ENCODE data around the gene GLIS1. TPM values are rescaled to one million over a fixed set of nuclear protein-coding genes. Genes with fewer than 3 reads are reported as not detected.

GLIS1 gene
- polyA plus RNA-seq (2013, experiment 1 of 4), result not detected
- not detected for polyA plus RNA-seq (2013, experiment 2 of 4)
- polyA plus RNA-seq (2013, experiment 3 of 4), result 0.27 TPM
- polyA plus RNA-seq (2013, experiment 4 of 4), result 0.20 TPM

- H3K36me3 ChIP-seq (ENCODE audit: control insufficient read depth, insufficient read depth, low read length), result no peaks in the 10 kb centered on the region
- WGBS, 2 experiments, result 0 to 1% methylated on average over 73 of the region's 73 CpGs
- H3K27ac ChIP-seq (ENCODE audit: insufficient read depth, low read depth, low read length, poor library complexity, severe bottlenecking), result no peak within 1 kb of the TSS
- peaks cover 8% of the 10 kb centered on the region for H3K4me1 ChIP-seq (ENCODE audit: control insufficient read depth, insufficient read depth, low read length)
- no peaks in the 10 kb centered on the region for H3K9me3 ChIP-seq (ENCODE audit: control insufficient read depth, low read length)
- peak within 1 kb of the TSS; percentile 37 for H3K4me3 ChIP-seq (ENCODE audit: insufficient read depth, low read depth, low read length)
- H3K27me3 ChIP-seq (ENCODE audit: control insufficient read depth, insufficient read depth, low read length, poor library complexity, severe bottlenecking), result peaks cover 73% of the 10 kb centered on the region
These were observed at the start of gene GLIS1 for GRCh38 chr1:53739109-53739681. Gene GLIS1 (minus strand): TSS chr1:53739164. CDS start chr1:53738064, 1,100 bp downstream.

- Histone ChIP-seq H3K4me3 (ENCODE audit: insufficient read depth, low read depth, low read length) (no peak overlapping the region), H3K27me3 (ENCODE audit: control insufficient read depth, insufficient read depth, low read length, poor library complexity, severe bottlenecking) (no peaks in the 10 kb centered on the region), H3K36me3 (ENCODE audit: control insufficient read depth, insufficient read depth, low read length) (peaks cover 9% of the 10 kb centered on the region), H3K4me1 (ENCODE audit: control insufficient read depth, insufficient read depth, low read length) (no peaks in the 10 kb centered on the region), H3K9me3 (ENCODE audit: control insufficient read depth, low read length) (no peaks in the 10 kb centered on the region), H3K27ac (ENCODE audit: insufficient read depth, low read depth, low read length, poor library complexity, severe bottlenecking) (no peak overlapping the region)
- 88 to 90% methylated on average over 2 to 3 of the region's 3 CpGs for WGBS, 2 experiments
These were observed 48.7 kb upstream of the GLIS1 start for GRCh38 chr1:53787655-53788054.

DNA sequence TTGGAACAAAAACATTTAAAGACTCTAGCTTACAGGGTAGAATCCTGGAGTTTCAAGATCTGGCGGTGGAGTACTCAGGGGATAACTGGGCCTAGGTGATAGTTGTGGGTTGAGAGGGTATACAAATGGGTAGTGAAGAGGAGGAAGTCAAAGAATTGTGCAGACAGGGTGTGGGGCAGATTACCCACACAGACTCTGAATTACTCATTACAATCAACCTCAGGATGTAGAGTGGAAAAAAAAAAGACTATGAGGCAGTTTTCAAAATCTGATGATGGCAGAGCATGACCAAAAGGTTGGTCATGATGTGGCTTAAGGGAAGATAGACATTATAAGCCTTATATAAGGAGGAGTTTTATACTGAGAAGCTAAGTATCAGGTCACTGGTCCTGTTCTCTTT lies 44.1 kb upstream of the GLIS1 start:
- H3K27me3 ChIP-seq (ENCODE audit: control insufficient read depth, insufficient read depth, low read length, poor library complexity, severe bottlenecking), result no peaks in the 10 kb centered on the region
- H3K36me3 ChIP-seq (ENCODE audit: control insufficient read depth, insufficient read depth, low read length), result peaks cover 2% of the 10 kb centered on the region

DNA sequence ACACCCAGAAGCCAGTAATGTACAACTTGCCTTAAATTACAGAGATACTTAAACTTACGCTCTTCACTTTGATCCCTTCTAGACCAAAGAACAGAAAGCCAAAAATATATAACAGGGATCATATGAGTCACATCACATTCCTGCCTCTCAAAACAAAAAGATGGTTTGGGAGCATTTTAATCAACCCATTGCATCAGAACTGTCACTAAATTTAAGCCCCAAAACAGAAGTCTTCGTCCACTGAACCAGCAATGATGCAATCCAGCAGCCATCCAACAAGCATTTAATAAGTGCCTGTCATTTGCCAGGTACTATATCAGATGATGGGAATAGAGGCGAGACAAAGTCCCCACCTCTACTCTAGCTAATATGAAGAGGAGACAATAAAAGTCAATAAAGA lies 42.7 kb upstream of the GLIS1 start:
- no peaks in the 10 kb centered on the region for H3K4me1 ChIP-seq (ENCODE audit: control insufficient read depth, insufficient read depth, low read length)
- H3K27ac ChIP-seq (ENCODE audit: insufficient read depth, low read depth, low read length, poor library complexity, severe bottlenecking), result no peak overlapping the region
- WGBS, 2 experiments, result 87 to 95% methylated on average over 2 to 3 of the region's 3 CpGs
- H3K4me3 ChIP-seq (ENCODE audit: insufficient read depth, low read depth, low read length), result no peak overlapping the region
- H3K36me3 ChIP-seq (ENCODE audit: control insufficient read depth, insufficient read depth, low read length), result peaks cover 2% of the 10 kb centered on the region
- no peaks in the 10 kb centered on the region for H3K9me3 ChIP-seq (ENCODE audit: control insufficient read depth, low read length)
- no peaks in the 10 kb centered on the region for H3K27me3 ChIP-seq (ENCODE audit: control insufficient read depth, insufficient read depth, low read length, poor library complexity, severe bottlenecking)

More for the DNA sequence above, 44.1 kb upstream of the GLIS1 start:
- Histone ChIP-seq H3K9me3 (ENCODE audit: control insufficient read depth, low read length) (no peaks in the 10 kb centered on the region), H3K4me3 (ENCODE audit: insufficient read depth, low read depth, low read length) (no peak overlapping the region), H3K4me1 (ENCODE audit: control insufficient read depth, insufficient read depth, low read length) (no peaks in the 10 kb centered on the region), H3K27ac (ENCODE audit: insufficient read depth, low read depth, low read length, poor library complexity, severe bottlenecking) (no peak overlapping the region)
- WGBS, 2 experiments, result 96 to 100% methylated on average over 1 of the region's 1 CpG

DNA sequence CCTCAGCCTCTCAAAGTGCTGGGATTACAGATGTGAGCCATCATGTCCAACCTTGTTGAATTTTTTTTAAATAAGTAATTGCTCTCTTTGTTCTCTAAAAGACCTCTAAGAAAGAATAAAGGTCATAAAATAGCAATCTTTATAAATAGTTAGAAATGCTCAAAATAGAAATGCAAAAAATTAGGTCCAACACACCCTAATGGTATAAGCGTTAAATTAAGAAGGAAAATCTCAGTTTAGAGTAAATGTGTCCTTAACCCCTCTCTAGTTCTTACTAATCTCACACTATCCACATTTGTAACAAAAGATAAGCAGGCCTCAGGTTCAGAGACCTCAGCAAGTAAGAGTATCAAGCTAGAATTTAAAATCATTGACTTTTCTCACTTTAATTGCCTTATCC lies 38.3 kb upstream of the GLIS1 start:
- 100% methylated on average over 1 of the region's 1 CpG; no CpG with 5 or more reads in 1 of the 2 experiments for WGBS, 2 experiments

DNA sequence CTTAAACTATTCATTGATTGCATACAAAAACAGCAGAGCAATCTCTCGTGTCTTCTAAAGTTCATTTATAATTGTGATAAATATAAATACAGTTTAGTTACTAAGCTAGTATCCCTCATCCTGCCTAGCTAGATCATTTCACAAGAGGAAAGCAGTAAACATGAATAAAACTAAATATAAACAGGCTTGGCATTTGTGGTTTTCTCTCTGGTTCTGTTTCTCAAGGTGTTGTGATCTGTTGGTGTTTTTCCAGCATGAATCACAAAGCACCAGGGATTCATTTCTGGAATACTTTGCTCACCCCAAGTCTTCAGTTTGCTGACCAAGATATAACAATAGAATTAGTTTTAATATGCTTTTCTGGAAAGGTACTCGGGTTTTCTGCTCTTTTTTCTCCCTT lies 32.7 kb upstream of the GLIS1 start:
- no peak overlapping the region for H3K27ac ChIP-seq (ENCODE audit: insufficient read depth, low read depth, low read length, poor library complexity, severe bottlenecking)
- H3K4me1 ChIP-seq (ENCODE audit: control insufficient read depth, insufficient read depth, low read length), result no peaks in the 10 kb centered on the region
- no CpG with 5 or more reads among the region's 2 CpGs for WGBS, 2 experiments
- H3K27me3 ChIP-seq (ENCODE audit: control insufficient read depth, insufficient read depth, low read length, poor library complexity, severe bottlenecking), result no peaks in the 10 kb centered on the region
- H3K9me3 ChIP-seq (ENCODE audit: control insufficient read depth, low read length), result no peaks in the 10 kb centered on the region
- H3K36me3 ChIP-seq (ENCODE audit: control insufficient read depth, insufficient read depth, low read length), result no peaks in the 10 kb centered on the region
- no peak overlapping the region for H3K4me3 ChIP-seq (ENCODE audit: insufficient read depth, low read depth, low read length)

More for the DNA sequence above, 38.3 kb upstream of the GLIS1 start:
- H3K36me3 ChIP-seq (ENCODE audit: control insufficient read depth, insufficient read depth, low read length), result no peaks in the 10 kb centered on the region
- no peak overlapping the region for H3K4me3 ChIP-seq (ENCODE audit: insufficient read depth, low read depth, low read length)
- H3K4me1 ChIP-seq (ENCODE audit: control insufficient read depth, insufficient read depth, low read length), result no peaks in the 10 kb centered on the region
- H3K27me3 ChIP-seq (ENCODE audit: control insufficient read depth, insufficient read depth, low read length, poor library complexity, severe bottlenecking), result no peaks in the 10 kb centered on the region
- H3K27ac ChIP-seq (ENCODE audit: insufficient read depth, low read depth, low read length, poor library complexity, severe bottlenecking), result no peak overlapping the region
- H3K9me3 ChIP-seq (ENCODE audit: control insufficient read depth, low read length), result no peaks in the 10 kb centered on the region

- no peak overlapping the region for H3K27ac ChIP-seq (ENCODE audit: insufficient read depth, low read depth, low read length, poor library complexity, severe bottlenecking)
- WGBS, 2 experiments, result 100% methylated on average over 1 of the region's 1 CpG
- H3K9me3 ChIP-seq (ENCODE audit: control insufficient read depth, low read length), result no peaks in the 10 kb centered on the region
- no peaks in the 10 kb centered on the region for H3K4me1 ChIP-seq (ENCODE audit: control insufficient read depth, insufficient read depth, low read length)
- H3K36me3 ChIP-seq (ENCODE audit: control insufficient read depth, insufficient read depth, low read length), result no peaks in the 10 kb centered on the region
- H3K27me3 ChIP-seq (ENCODE audit: control insufficient read depth, insufficient read depth, low read length, poor library complexity, severe bottlenecking), result no peaks in the 10 kb centered on the region
- no peak overlapping the region for H3K4me3 ChIP-seq (ENCODE audit: insufficient read depth, low read depth, low read length)
These were observed 30.8 kb upstream of the GLIS1 start for GRCh38 chr1:53769780-53770179.

- Histone ChIP-seq H3K36me3 (ENCODE audit: control insufficient read depth, insufficient read depth, low read length) (no peaks in the 10 kb centered on the region), H3K4me3 (ENCODE audit: insufficient read depth, low read depth, low read length) (no peak overlapping the region), H3K9me3 (ENCODE audit: control insufficient read depth, low read length) (no peaks in the 10 kb centered on the region), H3K27me3 (ENCODE audit: control insufficient read depth, insufficient read depth, low read length, poor library complexity, severe bottlenecking) (no peaks in the 10 kb centered on the region), H3K27ac (ENCODE audit: insufficient read depth, low read depth, low read length, poor library complexity, severe bottlenecking) (no peak overlapping the region), H3K4me1 (ENCODE audit: control insufficient read depth, insufficient read depth, low read length) (no peaks in the 10 kb centered on the region)
- 95 to 100% methylated on average over 1 of the region's 1 CpG for WGBS, 2 experiments
These were observed 30.2 kb upstream of the GLIS1 start for GRCh38 chr1:53769184-53769583.

GRCh38 chr1:53766831-53767405 lies 28.0 kb upstream of the GLIS1 start:
- no peak overlapping the region for H3K27ac ChIP-seq (ENCODE audit: insufficient read depth, low read depth, low read length, poor library complexity, severe bottlenecking)
- 93 to 100% methylated on average over 3 of the region's 3 CpGs for WGBS, 2 experiments

DNA sequence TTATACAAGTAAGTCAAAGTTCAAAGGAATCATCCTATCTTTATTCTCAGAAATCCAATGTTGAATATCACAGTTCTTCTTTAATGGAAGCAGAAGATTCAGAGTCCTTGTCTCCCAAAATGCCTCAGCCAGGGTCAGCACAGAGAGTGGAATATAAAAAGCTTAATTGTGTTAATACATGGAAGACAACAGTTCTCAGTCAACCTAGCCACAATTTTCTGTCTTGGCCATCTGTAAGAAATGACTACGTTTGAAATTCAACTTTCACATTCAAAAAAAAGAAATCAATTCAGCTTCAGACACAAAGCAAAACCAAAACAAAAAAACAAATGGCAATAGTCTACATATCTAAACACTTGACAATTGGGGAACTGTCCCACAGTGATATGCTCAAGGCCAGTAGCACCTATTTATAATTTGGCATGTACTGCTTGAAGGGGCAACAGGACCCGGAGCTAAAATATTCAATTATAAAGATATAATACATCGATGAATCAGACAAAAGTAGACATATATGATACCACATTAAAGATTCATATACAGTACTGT lies 27.3 kb upstream of the GLIS1 start:
- Histone ChIP-seq H3K4me3 (ENCODE audit: insufficient read depth, low read depth, low read length) (no peak overlapping the region), H3K4me1 (ENCODE audit: control insufficient read depth, insufficient read depth, low read length) (no peaks in the 10 kb centered on the region), H3K27me3 (ENCODE audit: control insufficient read depth, insufficient read depth, low read length, poor library complexity, severe bottlenecking) (no peaks in the 10 kb centered on the region), H3K9me3 (ENCODE audit: control insufficient read depth, low read length) (no peaks in the 10 kb centered on the region), H3K27ac (ENCODE audit: insufficient read depth, low read depth, low read length, poor library complexity, severe bottlenecking) (no peak overlapping the region), H3K36me3 (ENCODE audit: control insufficient read depth, insufficient read depth, low read length) (no peaks in the 10 kb centered on the region)
- WGBS, 2 experiments, result 91 to 95% methylated on average over 1 to 2 of the region's 3 CpGs

More at GRCh38 chr1:53766831-53767405, 28.0 kb upstream of the GLIS1 start:
- Histone ChIP-seq H3K4me1 (ENCODE audit: control insufficient read depth, insufficient read depth, low read length) (no peaks in the 10 kb centered on the region), H3K36me3 (ENCODE audit: control insufficient read depth, insufficient read depth, low read length) (no peaks in the 10 kb centered on the region), H3K9me3 (ENCODE audit: control insufficient read depth, low read length) (no peaks in the 10 kb centered on the region), H3K27me3 (ENCODE audit: control insufficient read depth, insufficient read depth, low read length, poor library complexity, severe bottlenecking) (no peaks in the 10 kb centered on the region), H3K4me3 (ENCODE audit: insufficient read depth, low read depth, low read length) (no peak overlapping the region)
